AG09309 (cell line): Measurements from ENCODE around the gene VAMP1.
"Not testable (repeated sequence)": the region's sequence is repeated elsewhere in the genome, so short reads cannot be mapped to it uniquely, and the experiment has no call there.

Experiments
- DNase-seq: peaks from one replicate; pipeline ENCODE4 v3.0.0-alpha.2; 2010; ENCODE audit warnings: low read depth
- H3K4me3 ChIP-seq: 2 replicates; pipeline ENCODE4 v1.5.1; 2011; ENCODE audit warnings: mild to moderate bottlenecking, low read depth, low read length, moderate library complexity; ENCODE audit not compliant: control insufficient read depth
- CTCF ChIP-seq: IDR thresholded peaks from 2 replicates; pipeline ENCODE4 v1.5.1; 2011; ENCODE audit warnings: mild to moderate bottlenecking, low read depth, low read length, inconsistent platforms; ENCODE audit not compliant: insufficient read depth, control insufficient read depth; ENCODE audit errors: missing control alignments

The VAMP1 gene

DNA sequence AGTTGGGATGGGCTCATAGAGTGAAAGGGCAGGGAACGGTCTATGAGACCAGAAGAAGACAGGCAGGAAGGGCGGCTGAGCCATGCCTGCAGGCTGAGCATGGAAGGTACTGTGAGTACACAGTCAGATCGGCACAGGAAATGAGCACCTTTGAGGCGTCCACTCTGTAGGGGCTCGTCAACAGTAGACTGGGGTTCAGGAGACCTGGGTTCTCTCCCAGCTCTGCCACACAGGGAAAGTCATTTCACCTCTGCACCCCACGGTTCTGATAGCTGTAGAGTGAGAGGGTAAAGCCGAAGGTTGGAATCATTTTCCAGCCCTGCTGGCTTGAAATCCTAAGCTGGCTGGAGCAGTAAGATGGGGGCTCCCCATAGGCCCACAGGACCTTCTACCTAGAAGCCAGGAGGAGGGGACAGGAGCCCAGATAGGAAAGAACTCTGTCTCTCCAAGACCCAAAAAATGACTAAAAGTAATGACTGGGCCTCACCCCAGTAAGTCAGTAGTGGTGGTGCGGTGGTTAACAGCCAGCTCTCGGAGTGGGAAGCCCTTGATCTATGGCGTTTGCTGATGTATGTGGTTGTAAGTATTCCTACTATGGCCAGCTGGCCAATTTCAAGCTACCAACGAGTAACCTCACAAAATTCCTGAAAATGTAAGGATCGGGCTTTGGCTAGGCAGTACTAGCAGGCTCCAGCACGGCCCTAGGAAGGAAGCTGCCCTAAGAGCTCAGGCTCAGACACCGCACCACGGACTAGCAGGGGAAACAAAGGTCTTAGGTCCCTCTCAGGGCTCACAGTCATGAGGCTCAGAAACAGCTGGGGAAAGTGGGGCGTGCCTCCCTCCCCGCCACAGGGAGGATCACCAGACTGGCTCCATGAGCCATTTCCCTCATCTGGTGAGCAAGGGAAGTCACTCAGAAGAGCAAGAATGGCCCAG, 36.0 kb downstream of the VAMP1 start:
- no peak for DNase-seq
- no peak overlapping the region for H3K4me3 ChIP-seq
- TF ChIP-seq CTCF: no peak

GRCh38 chr12:6432991-6433390, 37.5 kb downstream of the VAMP1 start:
- no peak for DNase-seq
- H3K4me3 ChIP-seq: no peak overlapping the region
- TF ChIP-seq CTCF: no peak

DNA sequence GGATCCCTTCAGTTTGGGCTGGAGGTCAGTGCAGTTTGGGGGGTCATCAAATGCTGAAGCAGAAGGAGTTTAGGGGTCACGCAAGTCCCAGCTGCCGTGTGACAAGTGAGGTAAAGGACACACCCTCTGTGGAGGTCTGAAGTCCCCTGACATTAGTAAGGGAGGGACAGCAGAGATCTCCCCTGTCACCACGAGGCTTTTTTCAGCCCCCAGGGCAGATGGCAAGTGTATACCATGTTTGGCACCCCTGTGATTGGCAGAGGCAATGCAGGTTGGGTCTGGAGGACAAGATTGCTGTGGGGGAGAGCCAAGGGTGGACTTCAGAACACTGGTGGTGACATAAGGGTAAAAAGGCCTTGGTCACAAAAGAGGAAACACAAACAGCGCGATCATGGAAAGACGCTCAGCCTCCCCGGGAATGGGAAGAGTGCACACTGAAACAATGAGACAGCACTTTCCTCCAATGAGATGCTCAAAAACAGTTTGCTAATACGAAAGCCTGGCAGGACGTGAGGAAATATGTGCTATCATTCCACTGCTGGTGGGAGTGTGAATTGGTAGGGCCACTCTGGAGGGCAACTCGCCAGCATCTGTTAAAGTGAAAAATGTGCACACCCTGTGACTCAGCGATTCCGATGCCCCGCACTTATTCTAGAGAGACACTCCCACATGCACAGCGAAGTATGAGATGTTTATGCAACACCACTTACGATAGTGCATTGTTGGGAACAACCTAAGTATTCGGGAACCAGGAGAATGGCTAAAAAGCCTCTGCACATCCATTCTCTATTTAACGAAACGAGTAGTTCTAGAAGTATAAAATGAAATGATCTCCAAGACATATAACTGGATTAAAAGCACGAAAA, 40.1 kb downstream of the VAMP1 start:
- H3K4me3 ChIP-seq: peak overlapping the region; percentile 23
- DNase-seq: peak; percentile 98
- TF ChIP-seq CTCF: no peak

- no peak for TF ChIP-seq CTCF
- H3K4me3 ChIP-seq: no peak overlapping the region
- DNase-seq: no peak
Observed at GRCh38 chr12:6428326-6428725, 42.2 kb downstream of the VAMP1 start.

- DNase-seq, H3K4me3 ChIP-seq: not testable (repeated sequence)
Observed at GRCh38 chr12:6427796-6428195, 42.7 kb downstream of the VAMP1 start.

GRCh38 chr12:6426882-6427671, 43.4 kb downstream of the VAMP1 start:
- no peak for DNase-seq
- H3K4me3 ChIP-seq: no peak overlapping the region
- TF ChIP-seq CTCF: no peak
